GM12872 (cell line): ENCODE results near the gene TNIK.

ENCODE experiments used
- CTCF ChIP-seq: IDR thresholded peaks from 3 replicates; pipeline ENCODE4 v1.5.1; 2011; ENCODE audit warnings: low read depth, mild to moderate bottlenecking, low read length, moderate library complexity; ENCODE audit not compliant: insufficient read depth

Gene TNIK

GRCh38 chr3:171459137-171459941, 866 bp downstream of the TNIK start:
- no peak for TF ChIP-seq CTCF

GRCh38 chr3:171458864-171459136, 1.4 kb downstream of the TNIK start:
- TF ChIP-seq CTCF = no peak

GRCh38 chr3:171458071-171458863, 1.9 kb downstream of the TNIK start:
- TF ChIP-seq CTCF = no peak

GRCh38 chr3:171457607-171458061, 2.6 kb downstream of the TNIK start:
- no peak for TF ChIP-seq CTCF

GRCh38 chr3:171456765-171457606, 3.2 kb downstream of the TNIK start:
- no peak for TF ChIP-seq CTCF

GRCh38 chr3:171455603-171456550, 4.3 kb downstream of the TNIK start:
- TF ChIP-seq CTCF = no peak
